Kidney (tissue), 14 donors: ENCODE measurements around the gene INPP5J. TPM values are rescaled to one million over a fixed set of nuclear protein-coding genes. Genes with fewer than 3 reads are reported as not detected.

Experiments used
- DNase-seq, 5 donors: peaks; one replicate each; pipeline ENCODE4 v3.0.0-alpha.2; 2013 to 2020
- FAIRE-seq: peaks from 2 replicates; lab custom pipeline; 2012; peaks lifted over from hg19 to GRCh38; lab: Jason Lieb, UNC
- H3K27ac ChIP-seq, 2 donors: one replicate each; pipeline ENCODE4 v1.7.0; 2013; ENCODE audit warnings: low read depth in 2 of 2, low read length in 2 of 2, inconsistent platforms in 1 of 2
- H3K27me3 ChIP-seq: one replicate; pipeline ENCODE4 v1.7.1; 2013; ENCODE audit warnings: low read length, inconsistent platforms; ENCODE audit not compliant: control insufficient read depth, insufficient read depth
- H3K36me3 ChIP-seq, 3 donors: one replicate each; pipeline versions ENCODE4 v1.7.0 to v1.7.1; 2013; ENCODE audit warnings: low read length in 3 of 3, control low read depth in 1 of 3, inconsistent platforms in 1 of 3; ENCODE audit not compliant: insufficient read depth in 3 of 3, control insufficient read depth in 2 of 3
- H3K4me1 ChIP-seq, 3 donors: one replicate each; pipeline versions ENCODE4 v1.7.0 to v1.7.1; 2013; ENCODE audit warnings: low read length in 3 of 3, inconsistent platforms in 1 of 3, low read depth in 1 of 3; ENCODE audit not compliant: control insufficient read depth in 2 of 3, insufficient read depth in 2 of 3
- H3K4me3 ChIP-seq, 3 donors: one replicate each; pipeline versions ENCODE4 v1.7.0 to v1.8.1; 2013; ENCODE audit warnings: low read length in 3 of 3, control low read depth in 1 of 3, inconsistent platforms in 1 of 3
- H3K9ac ChIP-seq, 3 donors: one replicate each; pipeline versions ENCODE4 v1.7.0 to v1.7.1; 2013; ENCODE audit warnings: low read length in 3 of 3, control low read depth in 1 of 3, inconsistent platforms in 1 of 3
- H3K9me3 ChIP-seq, 3 donors: one replicate each; pipeline versions ENCODE4 v1.7.0 to v1.7.1; 2013; ENCODE audit warnings: low read length in 3 of 3, control low read depth in 1 of 3, inconsistent platforms in 1 of 3; ENCODE audit not compliant: control insufficient read depth in 2 of 3, insufficient read depth in 1 of 3
- intact Hi-C: fragments of 100-400 bp; cut with DNase I; formaldehyde crosslinking; loops from one replicate; pipeline ENCODE4 v1.11.1; 2022
- polyA plus RNA-seq: library from polyadenylated mRNA; stranded (reverse); fragments of 350-450 nt; fragmentation: Illumina TruSeq; extraction: RNeasy Lipid Tissue Mini Kit (QIAGEN cat#74804); gene quantifications from one replicate; pipeline ENCODE4 v1.2.3, GENCODE V29; 2014; ENCODE audit warnings: low read depth, low replicate concordance; ENCODE audit not compliant: insufficient read depth
- total RNA-seq: library from RNA; stranded (reverse); fragmentation: NEBNext Ultra II Directional; extraction: Animal tissue kit (Norgen Biotek cat#: 25700); gene quantifications from one replicate; pipeline ENCODE4 v1.2.1, GENCODE V29; 2021
- TF ChIP-seq, protein P1 (sequence below): IDR thresholded peaks from 3 replicates; pipeline ENCODE4 v1.5.1; 2012; ENCODE audit warnings: mild to moderate bottlenecking, moderate library complexity, borderline replicate concordance; ENCODE audit not compliant: insufficient read depth; ENCODE audit errors: extremely low read depth
- donor health status: control.
- donor health status: control.
- donor health status: control.
- donor health status: control.
- donor health status: control.
- donor health status: DM: yes; HTN: yes; CAD: no.
- donor health status: Normal renal cell carcinoma (clear cell type).

The INPP5J gene
- total and polyA plus RNA-seq, 2 donors from 2014 or later: 6.2 to 44.7 TPM

DNA sequence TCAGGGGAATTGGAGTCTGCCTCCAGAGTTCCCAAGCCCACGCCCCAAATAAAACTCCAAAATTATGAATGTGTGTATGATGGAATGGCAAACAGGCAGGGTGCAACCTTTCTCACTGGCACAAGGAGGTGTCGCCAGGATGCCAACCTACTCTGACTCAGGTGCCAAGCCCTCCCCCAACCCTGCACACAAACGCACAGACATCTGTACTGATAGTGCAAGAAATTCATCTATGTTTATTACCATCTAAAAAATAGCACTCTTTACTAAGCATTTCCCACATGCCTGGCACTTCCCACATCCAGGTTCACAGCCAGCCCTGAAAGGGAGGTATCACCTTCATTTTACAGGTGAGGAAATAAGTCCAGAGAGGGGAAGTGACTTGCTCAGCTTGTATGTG lies 16.3 kb downstream of the INPP5J start:
- FAIRE-seq (no peak), DNase-seq (no peak)
- no peaks in the 10 kb centered on the region for H3K9me3 ChIP-seq
- TF ChIP-seq, protein P1, sequence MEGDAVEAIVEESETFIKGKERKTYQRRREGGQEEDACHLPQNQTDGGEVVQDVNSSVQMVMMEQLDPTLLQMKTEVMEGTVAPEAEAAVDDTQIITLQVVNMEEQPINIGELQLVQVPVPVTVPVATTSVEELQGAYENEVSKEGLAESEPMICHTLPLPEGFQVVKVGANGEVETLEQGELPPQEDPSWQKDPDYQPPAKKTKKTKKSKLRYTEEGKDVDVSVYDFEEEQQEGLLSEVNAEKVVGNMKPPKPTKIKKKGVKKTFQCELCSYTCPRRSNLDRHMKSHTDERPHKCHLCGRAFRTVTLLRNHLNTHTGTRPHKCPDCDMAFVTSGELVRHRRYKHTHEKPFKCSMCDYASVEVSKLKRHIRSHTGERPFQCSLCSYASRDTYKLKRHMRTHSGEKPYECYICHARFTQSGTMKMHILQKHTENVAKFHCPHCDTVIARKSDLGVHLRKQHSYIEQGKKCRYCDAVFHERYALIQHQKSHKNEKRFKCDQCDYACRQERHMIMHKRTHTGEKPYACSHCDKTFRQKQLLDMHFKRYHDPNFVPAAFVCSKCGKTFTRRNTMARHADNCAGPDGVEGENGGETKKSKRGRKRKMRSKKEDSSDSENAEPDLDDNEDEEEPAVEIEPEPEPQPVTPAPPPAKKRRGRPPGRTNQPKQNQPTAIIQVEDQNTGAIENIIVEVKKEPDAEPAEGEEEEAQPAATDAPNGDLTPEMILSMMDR: no peak
- H3K36me3 ChIP-seq: no peaks in the 10 kb centered on the region
- peaks cover 0 to 5% (median 0%) of the 10 kb centered on the region in 3 donors for H3K4me1 ChIP-seq
- no peak overlapping the region for H3K4me3 ChIP-seq
- intact Hi-C loops: no loop called here
- H3K9ac ChIP-seq: no peak overlapping the region
- no peaks in the 10 kb centered on the region for H3K27me3 ChIP-seq
- no peak overlapping the region for H3K27ac ChIP-seq

DNA sequence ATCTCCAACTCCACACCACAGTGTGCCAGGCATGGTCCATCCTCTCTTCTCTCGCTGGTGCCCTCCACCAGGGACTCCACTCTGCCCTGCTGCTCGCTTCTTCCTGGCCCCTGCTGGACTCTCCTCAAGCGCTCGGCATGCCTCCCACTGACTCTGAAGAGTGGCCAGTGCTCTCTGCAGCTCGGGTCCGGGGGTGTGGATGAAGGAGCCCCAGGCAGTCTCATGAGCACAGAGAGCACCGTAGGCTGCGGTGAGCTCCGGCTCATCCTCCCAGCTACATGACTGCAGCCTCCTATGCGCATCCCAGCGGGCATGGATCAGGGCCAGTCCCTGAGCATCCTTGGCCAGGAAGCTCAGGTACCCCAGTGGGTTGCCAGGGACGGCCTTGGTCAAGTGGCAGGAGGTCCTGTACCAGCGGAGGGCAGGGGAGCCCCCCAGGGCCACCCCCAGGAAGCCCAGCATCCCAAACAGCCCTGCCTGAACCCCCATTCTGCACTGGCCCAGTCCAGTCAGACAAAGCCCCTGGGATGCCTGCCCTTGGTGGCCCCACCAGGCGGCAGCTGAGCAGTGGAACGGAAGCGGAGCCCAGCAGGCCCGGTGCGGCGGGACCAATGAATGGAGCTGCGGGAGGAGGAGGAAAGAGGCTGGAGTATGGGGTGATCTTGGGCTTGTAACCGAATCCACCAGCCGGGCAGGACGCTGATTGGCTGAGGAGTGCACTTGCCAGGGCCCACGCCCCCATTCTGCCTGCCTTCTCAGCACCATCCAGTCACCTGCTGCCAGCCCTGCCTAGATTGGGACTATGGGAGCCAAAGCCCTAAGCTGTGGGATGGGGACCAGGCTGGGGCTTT lies 17.3 kb downstream of the INPP5J start, which contains the start of gene PLA2G3:
Gene PLA2G3 (minus strand): TSS at position 643 of the 851 bp plus-strand sequence. CDS start 154 bp downstream, at position 489.
- Histone ChIP-seq H3K36me3 (no peaks in the 10 kb centered on the region), H3K4me3 (no peak within 1 kb of the TSS), H3K4me1 (peaks cover 0 to 5% (median 0%) of the 10 kb centered on the region in 3 donors), H3K9me3 (no peaks in the 10 kb centered on the region), H3K9ac (peak within 1 kb of the TSS in 1 of 3 donors; percentile 19), H3K27me3 (no peaks in the 10 kb centered on the region), H3K27ac (peak within 1 kb of the TSS in 1 of 2 donors; percentile 8)
- FAIRE-seq (no peak), DNase-seq (peak; percentile 68 to 84 (median 82))
- intact Hi-C loops: no loop called here
- TF ChIP-seq, protein P1: no peak

DNA sequence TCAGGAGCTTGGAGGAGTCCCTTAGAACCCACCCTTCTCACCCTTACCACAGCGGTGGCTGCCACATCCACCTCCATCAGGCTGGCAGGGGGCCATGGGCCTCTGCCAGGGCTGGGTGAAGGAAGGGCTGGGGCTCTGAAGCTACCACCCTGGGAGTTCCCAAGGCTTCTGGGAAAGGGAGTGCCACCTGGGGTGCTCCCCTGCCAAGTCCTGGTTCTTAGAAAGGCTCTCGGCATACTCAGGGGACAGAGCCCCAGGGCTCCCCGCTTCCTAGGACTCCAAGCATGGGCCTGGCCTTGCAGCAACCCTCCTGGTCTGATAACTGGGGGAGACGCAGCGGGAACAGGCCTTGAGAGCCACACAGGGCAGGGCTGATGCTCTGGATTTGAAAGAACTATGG lies 18.0 kb downstream of the INPP5J start:
- intact Hi-C loops: no loop called here
- Histone ChIP-seq H3K9ac (peak overlapping the region in 1 of 3 donors; percentile 19), H3K27me3 (no peaks in the 10 kb centered on the region), H3K4me1 (peaks cover 0 to 5% (median 0%) of the 10 kb centered on the region in 3 donors), H3K27ac (peak overlapping the region in 1 of 2 donors; percentile 8), H3K36me3 (no peaks in the 10 kb centered on the region), H3K4me3 (no peak overlapping the region), H3K9me3 (no peaks in the 10 kb centered on the region)
- DNase-seq: no peak
- TF ChIP-seq, protein P1: no peak
- no peak for FAIRE-seq
